H1 (cell line): ENCODE data around the gene PDIA6.

Source experiments
- GABPA ChIP-seq: IDR thresholded peaks from 2 replicates; pipeline ENCODE4 v1.6.1; 2011; ENCODE audit warnings: mild to moderate bottlenecking, low read length, moderate library complexity, borderline replicate concordance; ENCODE audit not compliant: insufficient read depth
- RAD21 ChIP-seq, 2 experiments: IDR thresholded peaks in 1 of 2; conservative IDR thresholded peaks in 1 of 2; 2 replicates each; pipeline ENCODE4 v1.6.1; 2011; ENCODE audit warnings: low read depth in 2 of 2, low read length in 2 of 2, improper control_type of control experiment in 1 of 2, inconsistent platforms in 1 of 2, mild to moderate bottlenecking in 1 of 2, moderate library complexity in 1 of 2
- SIN3A ChIP-seq, 2 experiments: IDR thresholded peaks in 1 of 2; conservative IDR thresholded peaks in 1 of 2; 2 replicates each; pipeline ENCODE4 v1.6.1; 2011 to 2012; ENCODE audit warnings: low read length in 2 of 2, improper control_type of control experiment in 1 of 2, low read depth in 1 of 2, mild to moderate bottlenecking in 1 of 2
- ZNF274 ChIP-seq: IDR thresholded peaks from 2 replicates; pipeline ENCODE4 v1.7.0; 2012; ENCODE audit warnings: low read length, borderline replicate concordance; ENCODE audit errors: extremely low read depth
- TF ChIP-seq, protein P1 (sequence below), 3 experiments: IDR thresholded peaks; 1 replicate in 2 of 3; 2 replicates in 1 of 3; pipeline versions ENCODE4 v1.5.1 to v1.6.1; 2011; ENCODE audit warnings: low read length in 3 of 3, mild to moderate bottlenecking in 3 of 3, inconsistent platforms in 2 of 3, low read depth in 1 of 3, moderate library complexity in 1 of 3; ENCODE audit not compliant: insufficient read depth in 1 of 3; ENCODE audit errors: control extremely low read depth in 1 of 3
- TF ChIP-seq, protein P2 (sequence below): IDR thresholded peaks from 2 replicates; pipeline ENCODE4 v1.6.1; 2012; ENCODE audit warnings: inconsistent platforms

DNA sequence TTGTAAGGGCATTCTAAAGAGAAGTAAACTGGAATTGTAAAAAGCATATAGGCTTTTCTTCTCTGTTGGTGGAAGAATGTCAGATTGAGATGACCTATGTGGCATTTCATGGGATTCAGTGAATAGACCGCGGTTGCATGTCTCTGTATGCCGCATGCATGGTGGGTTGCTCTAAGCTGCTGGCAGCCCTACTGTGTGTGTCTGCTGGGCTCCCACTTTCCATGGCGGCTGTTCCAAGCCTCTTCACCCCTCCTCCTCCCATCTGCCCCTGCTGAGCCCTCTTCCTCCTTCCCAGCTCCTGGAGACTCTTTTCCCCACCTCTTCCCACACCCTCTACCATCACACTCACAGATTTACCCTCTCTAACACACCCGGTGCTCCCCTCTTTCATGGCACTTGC lies 78.6 kb downstream of the PDIA6 start:
- TF ChIP-seq SIN3A (conservative IDR thresholded peaks at IDR 0.05 in 1 of 2, IDR thresholded peaks at IDR 0.05 in 1 of 2; ENCODE audit: low read depth in 1 of 2, low read length in 2 of 2) (no peak), RAD21 (IDR thresholded peaks at IDR 0.05 in 1 of 2, conservative IDR thresholded peaks at IDR 0.05 in 1 of 2; ENCODE audit: low read depth in 2 of 2, low read length in 2 of 2) (no peak), ZNF274 (no peak), GABPA (no peak)
- TF ChIP-seq, protein P1, sequence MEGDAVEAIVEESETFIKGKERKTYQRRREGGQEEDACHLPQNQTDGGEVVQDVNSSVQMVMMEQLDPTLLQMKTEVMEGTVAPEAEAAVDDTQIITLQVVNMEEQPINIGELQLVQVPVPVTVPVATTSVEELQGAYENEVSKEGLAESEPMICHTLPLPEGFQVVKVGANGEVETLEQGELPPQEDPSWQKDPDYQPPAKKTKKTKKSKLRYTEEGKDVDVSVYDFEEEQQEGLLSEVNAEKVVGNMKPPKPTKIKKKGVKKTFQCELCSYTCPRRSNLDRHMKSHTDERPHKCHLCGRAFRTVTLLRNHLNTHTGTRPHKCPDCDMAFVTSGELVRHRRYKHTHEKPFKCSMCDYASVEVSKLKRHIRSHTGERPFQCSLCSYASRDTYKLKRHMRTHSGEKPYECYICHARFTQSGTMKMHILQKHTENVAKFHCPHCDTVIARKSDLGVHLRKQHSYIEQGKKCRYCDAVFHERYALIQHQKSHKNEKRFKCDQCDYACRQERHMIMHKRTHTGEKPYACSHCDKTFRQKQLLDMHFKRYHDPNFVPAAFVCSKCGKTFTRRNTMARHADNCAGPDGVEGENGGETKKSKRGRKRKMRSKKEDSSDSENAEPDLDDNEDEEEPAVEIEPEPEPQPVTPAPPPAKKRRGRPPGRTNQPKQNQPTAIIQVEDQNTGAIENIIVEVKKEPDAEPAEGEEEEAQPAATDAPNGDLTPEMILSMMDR (IDR thresholded peaks at IDR 0.05; ENCODE audit: control extremely low read depth in 1 of 3, insufficient read depth in 1 of 3, low read depth in 1 of 3, low read length in 3 of 3): no peak
- TF ChIP-seq, protein P2, sequence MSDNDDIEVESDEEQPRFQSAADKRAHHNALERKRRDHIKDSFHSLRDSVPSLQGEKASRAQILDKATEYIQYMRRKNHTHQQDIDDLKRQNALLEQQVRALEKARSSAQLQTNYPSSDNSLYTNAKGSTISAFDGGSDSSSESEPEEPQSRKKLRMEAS: no peak
